ENCODE results near the gene GNAO1.
"Not testable (repeated sequence)": the region's sequence is repeated elsewhere in the genome, so short reads cannot be mapped to it uniquely, and the experiment has no call there.

GNAO1 gene

DNA sequence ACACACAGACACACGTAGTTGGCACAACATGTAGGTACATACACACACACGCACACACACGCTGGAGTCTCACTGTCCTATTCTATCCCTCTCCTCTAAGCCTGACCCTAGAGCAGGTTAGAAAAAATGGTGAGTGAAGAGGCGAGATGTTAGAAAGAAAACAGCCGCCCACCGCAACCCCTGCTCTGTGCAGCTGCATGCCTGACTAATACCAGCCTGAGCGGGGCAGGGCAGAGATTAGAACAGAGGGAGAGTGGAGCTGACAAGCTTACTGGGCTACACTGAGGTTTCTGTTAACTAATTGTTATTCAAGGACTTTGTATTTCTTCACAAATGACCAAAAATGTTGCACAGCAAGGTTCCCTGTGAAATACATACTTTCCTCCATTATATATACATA lies 174.3 kb downstream of the GNAO1 start:
- no peak for DNase-seq (ENCODE audit: low read depth in 2 of 2)

GRCh38 chr16:56366945-56367344 lies 175.7 kb downstream of the GNAO1 start:
- DNase-seq (ENCODE audit: low read depth in 2 of 2) = no peak

- no peak for DNase-seq (ENCODE audit: low read depth in 2 of 2)
Observed at GRCh38 chr16:56367764-56368163, 176.5 kb downstream of the GNAO1 start.

DNA sequence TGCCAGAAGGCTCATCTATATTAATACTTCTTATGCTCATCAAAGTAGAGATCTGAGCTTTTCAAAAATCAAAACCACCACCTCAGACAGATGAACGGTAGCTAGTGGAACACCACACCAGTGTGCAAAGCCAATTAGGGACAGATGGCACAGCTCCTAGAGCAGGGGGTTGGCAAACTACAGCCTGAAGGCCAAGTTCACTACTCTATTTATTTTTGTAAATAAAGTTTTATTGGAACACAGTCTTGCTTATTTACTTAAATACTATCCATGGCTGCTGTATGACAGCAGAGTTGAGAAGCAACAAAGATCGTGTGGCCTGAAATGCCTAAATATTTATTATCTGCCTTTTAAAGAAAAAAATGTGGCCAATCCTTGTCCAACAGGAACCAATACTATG lies 177.3 kb downstream of the GNAO1 start:
- no peak for DNase-seq (ENCODE audit: low read depth in 2 of 2)

- no peak for DNase-seq (ENCODE audit: low read depth in 2 of 2)
Observed at GRCh38 chr16:56369202-56369601, 177.9 kb downstream of the GNAO1 start.

DNA sequence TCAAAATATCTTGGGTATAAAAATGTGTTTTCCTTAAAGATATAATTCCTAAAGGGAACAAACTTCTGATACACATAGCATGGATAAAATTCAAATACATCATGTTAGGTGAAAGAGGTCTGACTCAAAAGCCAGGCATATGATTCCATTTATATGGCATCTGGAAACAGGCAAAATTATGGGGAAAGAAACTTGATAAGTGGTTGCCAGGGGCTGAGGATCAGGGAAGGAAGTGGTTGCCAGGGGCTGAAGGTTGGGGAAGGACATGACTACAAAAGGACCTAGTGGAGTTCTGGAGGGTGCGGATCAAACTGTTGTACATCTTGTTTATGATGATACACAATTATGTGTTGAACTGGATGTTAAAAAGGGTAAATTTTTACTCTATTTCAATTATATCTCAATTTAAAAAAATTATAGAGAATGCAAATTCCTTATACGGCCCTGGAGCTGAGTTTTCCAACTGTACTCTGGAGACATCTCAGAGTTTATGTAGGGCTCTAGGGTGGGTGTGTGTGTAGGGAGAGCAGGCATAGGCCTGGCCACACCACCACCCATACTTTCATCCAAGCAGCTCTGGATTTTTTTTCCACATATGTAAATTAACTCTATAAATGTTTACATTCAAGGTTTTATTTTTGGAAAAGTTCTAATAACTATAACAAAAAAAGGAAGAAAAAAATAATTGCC lies 179.0 kb downstream of the GNAO1 start:
- no peak for DNase-seq (ENCODE audit: low read depth in 2 of 2)

DNA sequence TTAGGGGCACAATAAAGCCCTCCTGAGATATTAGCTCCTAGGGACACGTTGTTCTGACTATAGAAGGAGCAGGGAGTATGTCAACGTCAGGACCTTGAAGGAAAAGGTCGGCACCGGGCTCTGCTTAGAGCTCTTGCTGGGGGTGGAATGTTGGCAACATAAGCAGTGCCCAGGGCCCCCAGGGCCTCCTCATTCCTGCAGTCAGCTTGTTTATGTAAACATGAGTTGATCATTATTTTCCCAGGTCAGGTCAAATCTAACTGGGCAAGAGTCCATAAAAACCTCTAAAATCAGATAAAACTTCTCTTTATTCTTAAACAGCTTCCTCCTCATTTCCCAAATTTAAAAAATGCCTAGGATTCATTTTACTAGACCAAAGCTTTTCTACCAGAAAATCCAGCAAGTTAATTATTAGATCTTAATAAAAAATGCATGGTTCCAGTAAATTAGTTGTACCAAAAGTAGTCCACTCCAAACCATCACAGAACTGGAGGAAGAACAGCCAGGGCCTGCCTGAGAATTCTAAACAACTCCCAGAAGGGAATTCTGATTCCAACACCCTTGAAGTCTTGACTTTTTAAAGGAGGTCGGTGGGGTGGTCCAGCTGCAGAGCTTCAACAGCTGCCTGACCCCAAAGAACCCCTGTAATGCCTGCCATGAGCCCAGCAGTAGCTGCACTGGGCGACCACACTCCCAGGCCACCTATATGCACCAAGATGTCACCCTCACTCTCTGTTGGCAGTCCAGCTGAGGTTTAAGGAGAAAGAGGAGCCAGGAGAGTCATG lies 179.8 kb downstream of the GNAO1 start:
- no peak for DNase-seq (ENCODE audit: low read depth in 2 of 2)

DNA sequence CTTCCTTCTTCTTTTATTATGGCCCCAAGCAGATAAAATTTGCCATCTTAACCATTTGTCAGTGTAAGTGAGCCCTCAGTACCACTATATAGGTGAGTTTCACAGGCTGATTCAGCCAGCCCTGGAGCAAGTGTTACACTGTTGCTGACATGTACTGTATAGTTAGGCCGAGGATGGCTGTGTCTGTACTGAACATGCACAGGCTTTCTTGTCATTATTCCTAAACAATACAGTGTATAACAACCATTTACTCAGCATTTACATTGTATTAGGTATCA lies 180.3 kb downstream of the GNAO1 start:
- no peak for DNase-seq (ENCODE audit: low read depth in 2 of 2)

DNA sequence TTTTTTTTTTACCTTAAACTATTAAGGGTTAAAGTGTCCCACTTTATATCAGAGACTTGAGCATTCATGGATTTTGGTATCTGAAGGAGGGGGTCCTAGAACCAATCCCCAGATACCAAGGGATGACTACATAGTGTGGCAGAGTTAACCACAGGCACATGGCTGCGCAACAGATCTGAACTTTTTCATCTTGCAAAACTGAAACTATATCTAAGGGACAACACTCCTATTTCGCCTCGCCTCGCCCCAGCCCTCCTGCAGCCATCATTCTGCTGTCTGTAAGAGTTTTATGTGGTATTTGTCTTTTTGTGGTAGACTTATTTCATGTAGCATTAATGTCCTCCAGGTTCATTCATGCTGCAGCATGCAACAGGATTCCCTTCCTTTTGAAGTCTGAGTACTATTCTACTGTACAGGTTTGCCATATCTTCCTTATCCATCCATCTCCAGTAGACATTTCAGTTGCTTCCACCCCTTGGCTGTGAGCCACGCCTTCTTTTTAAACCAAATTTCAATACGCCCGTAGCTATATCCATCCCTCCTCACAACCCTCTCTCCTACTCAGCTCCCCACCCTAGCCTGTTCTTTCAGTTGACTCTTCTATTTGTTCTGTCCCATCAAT lies 180.8 kb downstream of the GNAO1 start:
- no peak for DNase-seq (ENCODE audit: low read depth in 2 of 2)

DNA sequence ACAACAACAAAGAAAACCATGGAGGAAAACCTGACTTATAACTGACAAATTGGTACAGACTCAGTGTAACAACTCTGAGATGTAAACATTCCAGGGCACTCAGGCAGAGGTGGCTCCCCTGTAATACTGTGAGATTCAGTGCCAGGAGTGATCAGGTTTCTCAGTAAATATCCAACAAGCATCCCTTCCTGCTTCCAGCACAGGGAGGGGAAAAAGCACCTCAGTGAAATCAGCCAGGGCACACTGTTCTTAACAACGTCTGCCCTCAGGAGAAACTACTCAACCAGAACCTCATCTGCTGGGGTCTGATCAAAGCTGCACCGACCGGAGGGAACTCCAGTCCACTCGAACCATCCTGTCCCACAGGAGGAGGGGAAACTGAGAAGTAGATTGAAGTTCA lies 181.7 kb downstream of the GNAO1 start:
- DNase-seq (ENCODE audit: low read depth in 2 of 2) = no peak

GRCh38 chr16:56375792-56376191 lies 184.5 kb downstream of the GNAO1 start:
- not testable (repeated sequence) for DNase-seq (ENCODE audit: low read depth in 2 of 2)

- DNase-seq (ENCODE audit: low read depth in 2 of 2) = not testable (repeated sequence)
Observed at GRCh38 chr16:56379044-56379443, 187.8 kb downstream of the GNAO1 start.

GRCh38 chr16:56380778-56381485 lies 189.6 kb downstream of the GNAO1 start:
- not testable (repeated sequence) for DNase-seq (ENCODE audit: low read depth in 2 of 2)

- no peak for DNase-seq (ENCODE audit: low read depth in 2 of 2)
Observed at GRCh38 chr16:56382459-56382858, 191.2 kb downstream of the GNAO1 start.

- DNase-seq (ENCODE audit: low read depth in 2 of 2) = no peak
Observed at GRCh38 chr16:56382901-56383355, 191.6 kb downstream of the GNAO1 start.

GRCh38 chr16:56384074-56384721 lies 192.9 kb downstream of the GNAO1 start:
- DNase-seq (ENCODE audit: low read depth in 2 of 2) = no peak

GRCh38 chr16:56387396-56387795 lies 196.1 kb downstream of the GNAO1 start:
- no peak for DNase-seq (ENCODE audit: low read depth in 2 of 2)

DNA sequence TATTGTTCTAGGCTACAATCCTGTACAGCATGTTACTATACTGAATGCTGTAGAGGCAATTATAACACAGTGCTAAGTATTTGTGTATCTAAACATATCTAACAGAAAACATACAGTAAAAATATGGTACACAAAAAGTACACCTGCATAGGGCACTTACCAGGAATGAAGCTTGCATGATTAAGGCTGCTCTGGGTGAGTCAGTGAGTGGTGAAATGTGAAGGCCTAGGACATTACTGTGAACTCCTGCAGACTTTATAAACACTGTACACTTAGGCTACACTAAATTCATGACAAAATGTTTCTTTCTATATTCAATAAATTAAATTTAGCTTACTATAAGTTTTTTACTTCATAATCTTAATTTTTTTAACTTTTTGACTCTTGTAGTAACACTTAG lies 196.9 kb downstream of the GNAO1 start:
- no peak for DNase-seq (ENCODE audit: low read depth in 2 of 2)

DNA sequence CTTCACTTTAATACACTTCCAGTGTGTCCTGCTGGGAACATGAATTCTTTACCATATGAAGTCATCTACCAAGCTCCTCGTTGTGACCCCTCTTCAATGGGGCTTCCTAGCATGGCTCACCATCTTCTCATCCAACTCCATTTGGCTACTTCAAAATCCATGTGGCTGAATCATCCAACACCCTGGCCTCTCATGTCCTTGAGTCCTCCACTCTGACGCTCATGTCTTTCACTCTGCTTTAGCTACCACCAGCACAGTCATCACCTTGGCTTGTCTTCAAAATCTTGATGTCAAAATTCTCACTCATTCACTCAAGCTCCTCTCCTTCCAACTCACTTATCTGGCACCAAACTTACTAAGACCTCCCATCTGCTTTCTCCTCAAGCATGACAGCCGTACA lies 198.3 kb downstream of the GNAO1 start:
- DNase-seq (ENCODE audit: low read depth in 2 of 2) = no peak

GRCh38 chr16:56396724-56397123 lies 205.4 kb downstream of the GNAO1 start:
- DNase-seq (ENCODE audit: low read depth in 2 of 2) = not testable (repeated sequence)

DNA sequence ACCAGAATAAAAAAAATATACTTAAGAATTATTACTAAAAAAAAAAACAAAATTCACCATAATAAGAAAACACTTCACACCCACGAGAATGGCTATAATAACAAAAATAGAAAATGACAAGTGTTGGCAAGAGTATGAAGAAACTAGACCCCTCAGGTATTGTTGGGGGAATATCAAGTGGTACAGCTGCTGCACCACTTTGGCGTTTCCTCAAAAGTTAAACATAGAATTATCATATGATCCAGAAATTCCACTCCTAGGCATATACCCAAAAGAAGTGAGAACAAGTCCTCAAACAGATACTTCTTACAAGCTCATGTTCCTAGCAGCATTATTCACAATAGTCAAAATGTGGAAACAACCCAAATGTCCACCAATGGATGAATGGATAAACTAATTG lies 207.8 kb downstream of the GNAO1 start:
- DNase-seq (ENCODE audit: low read depth in 2 of 2) = no peak

- no peak for DNase-seq (ENCODE audit: low read depth in 2 of 2)
Observed at GRCh38 chr16:56399486-56399885, 208.2 kb downstream of the GNAO1 start.

Measured in stimulated activated CD8-positive, alpha-beta memory T cell treated with anti-CD3 and anti-CD28 coated beads, Interleukin-15, amount 100 ng/mL, for 48 hours (primary cell).